ENCODE results near the gene ANKS1A. TPM values are rescaled to one million over a fixed set of nuclear protein-coding genes. Genes with fewer than 3 reads are reported as not detected.

ANKS1A gene
- total and polyA plus RNA-seq, 3 experiments from 2014 or later: 3.0 to 9.6 (median 8.7) TPM

DNA sequence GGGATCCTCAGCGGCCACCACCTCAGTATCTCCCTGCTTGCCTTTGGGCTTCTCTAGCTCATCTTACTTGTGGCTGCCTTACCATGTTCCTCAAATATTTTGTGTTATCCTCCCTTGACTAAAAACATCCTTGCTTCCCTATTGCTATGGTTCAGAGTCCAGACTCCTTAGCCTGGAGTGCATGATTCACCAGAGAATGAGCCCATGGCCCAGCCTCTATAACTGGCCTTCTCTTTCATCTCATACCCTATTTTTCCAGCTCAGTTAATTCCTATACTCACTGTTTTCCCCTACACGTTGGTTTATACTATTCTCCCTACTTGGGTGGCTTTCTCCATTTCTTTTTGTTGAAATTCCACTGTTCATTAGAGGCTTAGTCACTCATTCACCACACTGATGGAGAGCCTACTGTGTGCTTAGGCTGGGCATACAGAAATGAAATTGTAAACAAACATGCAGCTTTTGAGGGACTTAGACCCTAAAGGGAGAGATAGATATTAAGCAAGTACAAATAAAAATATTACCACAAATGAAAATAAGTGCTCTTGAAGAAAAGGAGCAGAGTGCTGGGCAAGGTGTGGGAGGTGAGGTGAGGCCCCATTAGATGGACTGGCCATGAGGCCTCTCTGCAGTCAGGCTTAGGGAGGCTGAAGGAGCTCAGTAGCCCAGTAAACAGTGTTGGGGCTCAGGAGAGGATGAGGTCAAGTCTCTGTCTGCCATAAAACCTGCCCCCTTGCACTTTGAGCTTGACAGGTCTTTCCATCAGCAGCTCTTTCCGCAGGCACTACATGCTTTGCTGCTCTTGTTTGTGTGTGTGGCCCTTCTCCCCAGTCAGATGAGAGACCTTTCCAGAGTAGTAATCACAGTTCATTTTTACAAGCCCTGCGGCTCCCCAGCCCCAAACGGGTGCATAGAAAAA is 142.8 kb downstream of the ANKS1A start:
- Histone ChIP-seq H3K4me1 (ENCODE audit: insufficient read depth, low read length) (no peaks in the 10 kb centered on the region), H3K9me3 (ENCODE audit: low read length) (no peaks in the 10 kb centered on the region), H3K27me3 (ENCODE audit: insufficient read depth, low read length, poor library complexity, severe bottlenecking) (no peaks in the 10 kb centered on the region), H3K27ac (ENCODE audit: low read depth, low read length) (no peak overlapping the region), H3K36me3 (ENCODE audit: insufficient read depth, low read length) (peaks cover 5% of the 10 kb centered on the region), H3K4me3 (ENCODE audit: low read length) (no peak overlapping the region)
- no peak overlapping the region for H3K4me3 Mint-ChIP-seq
- peaks cover 0 to 1% (median 0%) of the 10 kb centered on the region in 3 donors for H3K4me1 Mint-ChIP-seq
- ChIA-PET CTCF (interaction anchor here (1.5 kb wide), 1 partner anchor 45 kb away, joined by 4 read pairs; no protein-coding TSS in a partner anchor), POLR2A (no interaction called here)
- no peaks in the 10 kb centered on the region for H3K9me3 Mint-ChIP-seq
- peaks cover 0 to 26% (median 12%) of the 10 kb centered on the region in 3 donors for H3K36me3 Mint-ChIP-seq
- DNase-seq: no peak
- H3K27me3 Mint-ChIP-seq: no peaks in the 10 kb centered on the region
- H3K27ac Mint-ChIP-seq: peak overlapping the region in 1 of 8 donors; percentile 20

DNA sequence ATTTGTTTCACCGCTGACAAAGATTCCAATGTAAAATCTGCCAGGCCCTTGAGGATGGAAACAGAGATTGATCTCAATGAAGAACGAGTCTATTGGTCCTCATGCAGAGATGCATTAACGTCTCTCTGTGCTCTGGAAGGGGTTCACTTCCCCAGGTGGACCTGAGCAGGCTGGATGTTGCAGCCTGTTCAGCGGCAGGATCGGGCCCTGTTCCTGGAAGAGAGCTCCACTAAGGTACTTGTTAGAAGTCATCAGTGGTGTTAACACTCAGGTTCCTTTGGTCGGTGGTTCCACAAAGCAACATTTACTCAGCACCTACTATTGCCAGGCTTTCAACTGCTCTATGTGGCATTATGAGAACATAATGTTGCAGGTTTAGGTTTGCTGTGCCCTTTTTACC is 144.6 kb downstream of the ANKS1A start:
- ChIA-PET CTCF (no interaction called here), POLR2A (no interaction called here)
- Histone ChIP-seq H3K36me3 (ENCODE audit: insufficient read depth, low read length) (no peaks in the 10 kb centered on the region), H3K4me1 (ENCODE audit: insufficient read depth, low read length) (no peaks in the 10 kb centered on the region), H3K27ac (ENCODE audit: low read depth, low read length) (no peak overlapping the region), H3K4me3 (ENCODE audit: low read length) (no peak overlapping the region), H3K27me3 (ENCODE audit: insufficient read depth, low read length, poor library complexity, severe bottlenecking) (no peaks in the 10 kb centered on the region), H3K9me3 (ENCODE audit: low read length) (no peaks in the 10 kb centered on the region)
- no peak for DNase-seq
- Mint-ChIP-seq H3K4me3 (no peak overlapping the region), H3K27me3 (peaks cover 0 to 2% of the 10 kb centered on the region in 2 donors), H3K36me3 (peaks cover 0 to 21% (median 10%) of the 10 kb centered on the region in 3 donors), H3K9me3 (no peaks in the 10 kb centered on the region), H3K4me1 (peaks cover 0 to 1% (median 0%) of the 10 kb centered on the region in 3 donors), H3K27ac (peak overlapping the region in 1 of 8 donors; percentile 13)

DNA sequence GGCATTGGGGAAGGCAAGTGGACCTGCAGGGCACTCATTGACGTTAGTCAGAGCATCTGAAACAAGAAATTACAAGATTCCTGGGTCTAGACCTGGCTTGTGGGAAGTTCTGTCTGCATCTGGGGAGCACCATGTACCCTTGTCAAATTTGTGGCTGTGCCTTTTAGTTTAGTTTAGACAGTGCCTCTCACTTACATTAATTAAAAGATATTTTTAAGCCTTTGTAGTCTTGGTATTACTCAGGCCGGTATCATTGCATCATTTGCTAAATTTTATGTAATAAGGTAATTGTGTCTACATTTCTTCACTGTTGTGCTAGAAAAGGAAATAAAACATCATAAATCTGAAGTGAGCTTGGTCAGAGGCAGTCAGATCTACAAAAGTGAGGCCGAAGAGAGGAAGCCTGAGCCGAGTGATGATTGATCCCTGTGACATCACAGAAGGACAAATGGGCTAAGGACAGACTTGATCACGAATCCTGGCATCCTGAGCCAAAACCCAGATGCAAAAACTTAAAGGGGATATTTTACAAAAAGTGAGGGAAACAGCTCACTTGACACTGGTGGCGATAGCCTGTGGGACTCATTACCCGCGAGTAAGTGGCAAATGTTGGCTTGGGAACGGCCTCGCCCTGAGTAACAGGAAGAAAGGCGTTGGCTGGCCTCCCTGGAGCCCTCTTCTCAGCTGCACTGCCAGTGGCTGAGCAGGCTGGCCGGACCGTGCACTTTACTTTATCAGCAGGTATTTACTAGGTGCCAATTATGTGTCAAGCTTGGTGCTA is 145.5 kb downstream of the ANKS1A start:
- H3K9me3 Mint-ChIP-seq: no peaks in the 10 kb centered on the region
- Histone ChIP-seq H3K9me3 (ENCODE audit: low read length) (no peaks in the 10 kb centered on the region), H3K4me1 (ENCODE audit: insufficient read depth, low read length) (no peaks in the 10 kb centered on the region), H3K27me3 (ENCODE audit: insufficient read depth, low read length, poor library complexity, severe bottlenecking) (no peaks in the 10 kb centered on the region), H3K27ac (ENCODE audit: low read depth, low read length) (no peak overlapping the region), H3K4me3 (ENCODE audit: low read length) (no peak overlapping the region), H3K36me3 (ENCODE audit: insufficient read depth, low read length) (no peaks in the 10 kb centered on the region)
- CTCF ChIA-PET: no interaction called here
- POLR2A ChIA-PET: no interaction called here
- H3K27ac Mint-ChIP-seq: no peak overlapping the region
- H3K4me1 Mint-ChIP-seq: peaks cover 0 to 1% (median 0%) of the 10 kb centered on the region in 3 donors
- H3K36me3 Mint-ChIP-seq: peaks cover 0 to 18% (median 8%) of the 10 kb centered on the region in 3 donors
- no peak for DNase-seq
- peaks cover 0 to 2% of the 10 kb centered on the region in 2 donors for H3K27me3 Mint-ChIP-seq
- no peak overlapping the region for H3K4me3 Mint-ChIP-seq

DNA sequence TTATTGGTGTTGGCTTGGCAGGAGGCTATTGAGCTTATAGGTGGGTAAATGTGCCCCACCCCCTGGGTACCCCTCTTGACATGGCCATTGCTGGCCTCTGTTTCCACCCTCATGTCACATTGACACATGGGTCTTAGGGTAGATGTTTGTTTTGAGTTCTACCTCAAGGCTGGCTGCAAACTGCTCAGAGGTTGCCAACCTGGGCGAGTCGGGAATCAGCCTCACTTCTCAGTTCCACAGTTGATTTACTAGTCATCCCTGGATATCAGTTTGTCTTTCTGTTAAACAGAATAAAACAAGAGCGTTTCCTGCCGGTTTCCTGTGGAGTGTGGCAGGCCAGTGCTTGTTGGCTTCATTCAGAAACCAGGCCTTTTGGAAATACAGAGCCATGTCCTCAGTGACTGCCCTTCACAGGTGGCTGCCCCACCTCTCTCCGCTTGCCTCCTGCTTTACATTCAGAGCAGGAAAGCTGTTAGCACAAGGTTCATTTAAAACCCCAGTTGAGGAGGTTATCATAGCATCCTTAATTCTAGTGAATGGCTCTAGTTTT is 146.5 kb downstream of the ANKS1A start:
- Mint-ChIP-seq H3K4me3 (no peak overlapping the region), H3K36me3 (peaks cover 0 to 21% (median 9%) of the 10 kb centered on the region in 3 donors), H3K27me3 (peaks cover 0 to 2% of the 10 kb centered on the region in 2 donors), H3K9me3 (no peaks in the 10 kb centered on the region), H3K4me1 (peaks cover 0 to 1% (median 0%) of the 10 kb centered on the region in 3 donors), H3K27ac (peak overlapping the region in 2 of 8 donors; percentile 17 to 40)
- Histone ChIP-seq H3K4me3 (ENCODE audit: low read length) (no peak overlapping the region), H3K9me3 (ENCODE audit: low read length) (no peaks in the 10 kb centered on the region), H3K27ac (ENCODE audit: low read depth, low read length) (no peak overlapping the region), H3K4me1 (ENCODE audit: insufficient read depth, low read length) (no peaks in the 10 kb centered on the region), H3K36me3 (ENCODE audit: insufficient read depth, low read length) (no peaks in the 10 kb centered on the region), H3K27me3 (ENCODE audit: insufficient read depth, low read length, poor library complexity, severe bottlenecking) (no peaks in the 10 kb centered on the region)
- ChIA-PET CTCF (no interaction called here), POLR2A (no interaction called here)
- no peak for DNase-seq

DNA sequence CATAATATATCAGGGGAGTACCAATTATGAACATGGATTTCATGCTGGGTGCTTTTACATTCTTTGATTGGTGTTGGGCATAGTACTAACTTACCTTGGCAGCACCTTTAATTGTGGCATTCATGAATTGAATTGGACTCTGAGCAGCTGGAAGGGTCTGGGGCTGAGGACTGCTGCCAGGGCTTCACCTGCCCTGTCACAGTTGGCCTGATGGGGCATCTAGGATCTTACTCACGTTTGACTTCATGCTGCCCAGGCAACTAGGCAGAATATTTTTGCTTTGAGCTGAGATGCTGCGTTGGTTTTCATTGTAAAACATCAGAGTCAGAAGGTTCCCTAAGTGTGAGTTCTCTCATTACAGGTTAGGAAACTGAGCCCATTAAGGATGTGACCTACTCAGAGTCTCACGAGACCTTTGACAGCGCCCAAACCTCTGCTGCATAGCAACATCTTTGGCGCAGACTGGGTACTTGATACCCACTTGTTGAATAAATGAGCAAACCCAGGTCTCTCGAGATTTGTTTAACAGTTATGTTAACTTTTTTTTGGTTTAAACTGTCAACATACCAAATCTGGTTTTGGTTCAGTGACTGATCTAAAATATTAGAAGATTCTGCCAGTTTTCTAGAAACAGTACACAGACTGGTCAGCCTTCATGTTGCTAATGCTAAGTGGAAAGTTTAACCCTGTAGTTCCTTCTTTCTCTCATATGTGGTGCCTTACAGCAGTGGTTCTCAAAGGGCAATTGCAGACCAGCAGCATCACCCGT is 147.2 kb downstream of the ANKS1A start:
- H3K4me1 ChIP-seq (ENCODE audit: insufficient read depth, low read length): no peaks in the 10 kb centered on the region
- peak overlapping the region in 3 of 8 donors; percentile 25 to 47 (median 26) for H3K27ac Mint-ChIP-seq
- POLR2A ChIA-PET: no interaction called here
- no peaks in the 10 kb centered on the region for H3K9me3 ChIP-seq (ENCODE audit: low read length)
- CTCF ChIA-PET: no interaction called here
- no peak for DNase-seq
- H3K27ac ChIP-seq (ENCODE audit: low read depth, low read length): no peak overlapping the region
- H3K9me3 Mint-ChIP-seq: no peaks in the 10 kb centered on the region
- H3K4me3 Mint-ChIP-seq: no peak overlapping the region
- H3K4me3 ChIP-seq (ENCODE audit: low read length): no peak overlapping the region
- H3K4me1 Mint-ChIP-seq: peaks cover 0 to 1% (median 0%) of the 10 kb centered on the region in 3 donors
- peaks cover 0 to 2% of the 10 kb centered on the region in 2 donors for H3K27me3 Mint-ChIP-seq
- H3K36me3 ChIP-seq (ENCODE audit: insufficient read depth, low read length): no peaks in the 10 kb centered on the region
- H3K27me3 ChIP-seq (ENCODE audit: insufficient read depth, low read length, poor library complexity, severe bottlenecking): no peaks in the 10 kb centered on the region
- H3K36me3 Mint-ChIP-seq: peaks cover 0 to 19% (median 13%) of the 10 kb centered on the region in 3 donors

DNA sequence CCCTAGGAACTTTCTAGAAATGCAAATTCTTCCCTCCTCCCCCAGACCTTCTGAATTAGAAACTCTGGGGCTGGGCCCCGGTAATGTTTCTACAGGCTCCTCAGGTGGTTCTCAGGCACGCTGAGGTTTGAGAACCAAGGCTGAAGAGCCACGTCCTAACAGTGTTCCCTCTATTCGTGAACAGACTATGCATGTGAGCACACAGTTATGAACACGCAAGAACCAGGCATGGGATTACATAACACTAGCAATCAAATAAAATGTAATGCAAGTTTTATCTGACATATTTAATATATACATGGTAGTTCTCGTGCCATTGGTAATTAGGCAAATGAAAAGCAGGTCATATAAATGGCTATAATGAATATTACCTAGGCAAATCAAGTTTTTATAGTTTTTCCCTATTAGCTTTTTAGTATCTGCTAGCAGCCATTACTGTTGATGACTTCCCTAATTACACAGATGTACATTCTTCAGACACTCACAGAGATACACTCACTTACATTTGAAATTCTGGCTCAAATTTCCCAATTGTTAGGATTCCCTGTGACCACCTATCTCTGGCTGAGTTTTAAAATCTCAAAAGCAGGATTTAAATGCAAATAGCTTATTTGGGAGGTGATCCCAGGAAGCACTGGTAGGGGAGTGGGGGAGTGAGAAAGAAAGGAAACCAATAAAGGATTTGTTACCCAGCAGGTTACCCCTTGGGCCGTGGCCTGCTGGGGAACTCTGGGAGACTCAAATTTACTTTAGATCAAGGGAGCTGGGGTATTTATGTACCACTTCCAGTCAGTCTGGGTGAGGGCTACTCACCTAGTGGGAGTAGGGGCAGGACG is 148.0 kb downstream of the ANKS1A start:
- DNase-seq: no peak
- no peaks in the 10 kb centered on the region for H3K4me1 ChIP-seq (ENCODE audit: insufficient read depth, low read length)
- H3K9me3 Mint-ChIP-seq: no peaks in the 10 kb centered on the region
- H3K4me3 ChIP-seq (ENCODE audit: low read length): no peak overlapping the region
- ChIA-PET CTCF (no interaction called here), POLR2A (no interaction called here)
- peaks cover 0 to 2% of the 10 kb centered on the region in 2 donors for H3K27me3 Mint-ChIP-seq
- no peaks in the 10 kb centered on the region for H3K9me3 ChIP-seq (ENCODE audit: low read length)
- peaks cover 0 to 27% (median 9%) of the 10 kb centered on the region in 3 donors for H3K36me3 Mint-ChIP-seq
- H3K36me3 ChIP-seq (ENCODE audit: insufficient read depth, low read length): no peaks in the 10 kb centered on the region
- peak overlapping the region in 2 of 8 donors; percentile 25 to 47 for H3K27ac Mint-ChIP-seq
- H3K27ac ChIP-seq (ENCODE audit: low read depth, low read length): no peak overlapping the region
- peaks cover 0 to 1% (median 0%) of the 10 kb centered on the region in 3 donors for H3K4me1 Mint-ChIP-seq
- no peaks in the 10 kb centered on the region for H3K27me3 ChIP-seq (ENCODE audit: insufficient read depth, low read length, poor library complexity, severe bottlenecking)
- no peak overlapping the region for H3K4me3 Mint-ChIP-seq

DNA sequence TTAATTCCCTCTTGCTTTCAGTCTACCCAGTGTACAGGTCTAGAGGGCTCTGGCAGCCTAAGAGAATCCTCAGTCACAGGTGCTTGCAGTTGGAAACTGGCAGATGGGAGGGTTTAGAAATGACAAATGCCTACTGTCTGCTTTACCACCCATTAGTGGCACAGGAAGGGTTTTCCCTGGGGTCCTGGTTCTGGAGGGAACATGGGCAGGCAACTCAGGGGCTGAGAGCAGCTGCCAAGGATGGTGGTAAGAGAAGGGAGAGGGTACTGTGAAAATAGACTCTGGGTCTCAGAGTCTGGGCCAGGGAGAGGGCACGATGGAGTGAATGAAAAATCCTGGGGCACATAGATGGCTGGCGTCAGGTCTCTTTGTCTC is 148.6 kb downstream of the ANKS1A start:
- Mint-ChIP-seq H3K4me3 (no peak overlapping the region), H3K9me3 (no peaks in the 10 kb centered on the region), H3K36me3 (peaks cover 0 to 30% (median 9%) of the 10 kb centered on the region in 3 donors), H3K4me1 (peaks cover 0 to 1% (median 0%) of the 10 kb centered on the region in 3 donors), H3K27me3 (peaks cover 0 to 2% of the 10 kb centered on the region in 2 donors), H3K27ac (peak overlapping the region in 1 of 8 donors; percentile 70)
- ChIA-PET CTCF (no interaction called here), POLR2A (no interaction called here)
- H3K4me3 ChIP-seq (ENCODE audit: low read length): no peak overlapping the region
- no peak overlapping the region for H3K27ac ChIP-seq (ENCODE audit: low read depth, low read length)
- H3K9me3 ChIP-seq (ENCODE audit: low read length): no peaks in the 10 kb centered on the region
- DNase-seq: no peak
- H3K4me1 ChIP-seq (ENCODE audit: insufficient read depth, low read length): no peaks in the 10 kb centered on the region
- H3K36me3 ChIP-seq (ENCODE audit: insufficient read depth, low read length): no peaks in the 10 kb centered on the region
- no peaks in the 10 kb centered on the region for H3K27me3 ChIP-seq (ENCODE audit: insufficient read depth, low read length, poor library complexity, severe bottlenecking)

Measured in CD8-positive, alpha-beta memory T cell (primary cell).